ENCODE measurements around the gene FYB1.

FYB1 gene

GRCh38 chr5:39131210-39132127, 87.9 kb downstream of the FYB1 start:
- no peak overlapping the region for H3K4me3 Mint-ChIP-seq
- no peak for DNase-seq
- no peaks in the 10 kb centered on the region for H3K9me3 Mint-ChIP-seq
- H3K36me3 Mint-ChIP-seq (ENCODE audit: low read depth): no peaks in the 10 kb centered on the region
- TF ChIP-seq CTCF (IDR thresholded peaks at IDR 0.05): no peak
- H3K27ac Mint-ChIP-seq: no peak overlapping the region
- H3K27me3 Mint-ChIP-seq (ENCODE audit: low read depth, poor library complexity): peaks cover 5% of the 10 kb centered on the region
- H3K4me1 Mint-ChIP-seq: no peaks in the 10 kb centered on the region

GRCh38 chr5:39130716-39131115, 88.6 kb downstream of the FYB1 start:
- Mint-ChIP-seq H3K27me3 (ENCODE audit: low read depth, poor library complexity) (peaks cover 5% of the 10 kb centered on the region), H3K4me1 (no peaks in the 10 kb centered on the region), H3K27ac (no peak overlapping the region), H3K9me3 (no peaks in the 10 kb centered on the region), H3K4me3 (no peak overlapping the region), H3K36me3 (ENCODE audit: low read depth) (no peaks in the 10 kb centered on the region)
- DNase-seq: no peak
- TF ChIP-seq CTCF (IDR thresholded peaks at IDR 0.05): no peak

GRCh38 chr5:39121922-39122321, 97.4 kb downstream of the FYB1 start:
- no peak overlapping the region for H3K27ac Mint-ChIP-seq
- H3K27me3 Mint-ChIP-seq (ENCODE audit: low read depth, poor library complexity): peaks cover 3% of the 10 kb centered on the region
- H3K36me3 Mint-ChIP-seq (ENCODE audit: low read depth): no peaks in the 10 kb centered on the region
- no peak for DNase-seq
- H3K9me3 Mint-ChIP-seq: no peaks in the 10 kb centered on the region
- no peaks in the 10 kb centered on the region for H3K4me1 Mint-ChIP-seq
- no peak overlapping the region for H3K4me3 Mint-ChIP-seq
- TF ChIP-seq CTCF (IDR thresholded peaks at IDR 0.05): no peak

- no peaks in the 10 kb centered on the region for H3K9me3 Mint-ChIP-seq
- H3K27me3 Mint-ChIP-seq (ENCODE audit: low read depth, poor library complexity): peaks cover 3% of the 10 kb centered on the region
- H3K27ac Mint-ChIP-seq: no peak overlapping the region
- H3K4me3 Mint-ChIP-seq: no peak overlapping the region
- no peaks in the 10 kb centered on the region for H3K36me3 Mint-ChIP-seq (ENCODE audit: low read depth)
- DNase-seq: no peak
- H3K4me1 Mint-ChIP-seq: no peaks in the 10 kb centered on the region
- no peak for TF ChIP-seq CTCF (IDR thresholded peaks at IDR 0.05)
Observed at GRCh38 chr5:39121315-39121714, 98.0 kb downstream of the FYB1 start.

- no peak overlapping the region for H3K27ac Mint-ChIP-seq
- no peak for TF ChIP-seq CTCF (IDR thresholded peaks at IDR 0.05)
Observed at GRCh38 chr5:39120052-39120420, 99.3 kb downstream of the FYB1 start.

More at GRCh38 chr5:39120052-39120420, 99.3 kb downstream of the FYB1 start:
- Mint-ChIP-seq H3K4me1 (no peaks in the 10 kb centered on the region), H3K36me3 (ENCODE audit: low read depth) (no peaks in the 10 kb centered on the region), H3K9me3 (no peaks in the 10 kb centered on the region), H3K4me3 (no peak overlapping the region), H3K27me3 (ENCODE audit: low read depth, poor library complexity) (no peaks in the 10 kb centered on the region)
- no peak for DNase-seq
